OCI-LY3 (cell line): ENCODE data around the gene CNTN1.

Experiments used
- CTCF ChIP-seq: fragments of 200-600, 300-600 bp; sonication (generic); IDR thresholded peaks from 2 replicates; pipeline ENCODE4 v1.5.1; 2014; ENCODE audit warnings: antibody characterized with exemption, low read length, low read depth
- EZH2phosphoT487 ChIP-seq: fragments of 200-600 bp; shearing (Covaris generic); IDR thresholded peaks from 2 replicates; pipeline ENCODE4 v1.6.1; 2018; ENCODE audit warnings: antibody characterized with exemption, mixed run types, low read depth

- TF ChIP-seq CTCF (no peak), EZH2phosphoT487 (no peak)
Measured at GRCh38 chr12:40969796-40970195, 277.6 kb downstream of the CNTN1 start.
